Right forelimb (tissue), 1 donor: ENCODE measurements around the gene SLC34A3.
"Not testable (repeated sequence)": the region's sequence is repeated elsewhere in the genome, so short reads cannot be mapped to it uniquely, and the experiment has no call there.

Source experiments
- DNase-seq: peaks from one replicate; pipeline ENCODE4 v3.0.0-alpha.2; 2018

SLC34A3 gene

DNA sequence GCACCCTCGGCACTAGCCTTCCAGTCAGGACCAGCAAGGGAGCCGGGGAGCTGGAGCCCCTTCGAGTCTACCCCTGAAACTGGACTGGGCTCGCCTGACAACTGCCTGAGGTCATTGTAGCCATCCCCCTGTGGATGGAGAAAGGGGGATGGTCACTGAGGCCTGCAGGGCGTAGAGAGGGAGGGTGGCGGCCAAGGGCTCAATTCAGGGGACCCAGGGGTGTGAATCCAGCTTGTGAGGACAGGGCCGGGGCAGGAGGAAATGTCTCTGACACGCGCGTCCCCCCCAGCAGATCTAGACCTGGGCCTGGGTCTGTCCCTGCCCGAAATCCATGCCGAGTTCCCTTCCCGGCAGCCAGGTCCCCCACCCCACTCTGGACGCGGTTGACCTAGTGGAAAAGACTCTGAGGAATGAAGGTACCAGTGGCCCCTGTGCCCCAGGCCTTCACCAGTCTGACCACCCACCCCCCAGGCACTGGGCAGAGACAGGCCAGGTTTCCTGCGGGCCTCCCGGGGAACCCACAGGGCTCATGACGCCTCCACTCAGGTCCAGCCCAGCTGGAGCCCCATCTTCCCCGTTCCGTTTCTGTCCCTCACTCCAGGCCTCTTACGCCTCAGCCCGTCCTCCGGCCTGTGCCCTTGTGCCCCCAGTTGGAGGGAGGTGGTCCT lies 805 bp downstream of the SLC34A3 start:
- DNase-seq: no peak

DNA sequence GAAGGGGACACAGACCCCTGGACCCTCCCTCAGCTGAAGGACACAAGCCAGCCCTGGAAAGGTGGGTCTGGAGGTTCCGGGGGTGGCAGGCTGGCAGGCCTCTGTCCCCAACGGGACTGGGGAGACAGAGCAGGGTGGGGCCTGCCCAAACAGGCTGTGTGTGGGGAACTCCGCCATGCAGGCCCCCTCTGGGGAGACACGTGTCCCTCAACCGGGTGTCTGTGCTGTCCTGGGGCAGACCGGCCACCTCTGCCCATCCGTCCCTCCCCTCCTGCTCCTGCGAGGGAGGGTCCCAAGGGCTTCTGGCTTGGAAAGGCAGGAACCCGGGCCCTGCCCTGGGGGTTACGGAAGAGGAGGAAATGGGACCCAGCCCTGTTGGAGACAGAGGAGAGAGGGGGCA lies 1.4 kb downstream of the SLC34A3 start:
- DNase-seq: no peak

DNA sequence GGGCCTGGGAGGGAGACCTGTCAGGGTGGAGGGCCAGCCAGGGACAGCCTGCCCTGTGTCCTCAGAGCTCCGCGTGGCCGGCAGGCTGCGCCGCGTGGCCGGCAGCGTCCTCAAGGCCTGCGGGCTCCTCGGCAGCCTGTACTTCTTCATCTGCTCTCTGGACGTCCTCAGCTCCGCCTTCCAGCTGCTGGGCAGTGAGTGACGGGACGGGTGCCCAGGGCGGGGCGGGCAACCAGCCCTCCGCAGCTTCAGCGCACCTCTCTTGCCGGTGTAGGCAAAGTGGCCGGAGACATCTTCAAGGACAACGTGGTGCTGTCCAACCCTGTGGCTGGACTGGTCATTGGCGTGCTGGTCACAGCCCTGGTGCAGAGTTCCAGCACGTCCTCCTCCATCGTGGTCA lies 1.8 kb downstream of the SLC34A3 start:
- no peak for DNase-seq

DNA sequence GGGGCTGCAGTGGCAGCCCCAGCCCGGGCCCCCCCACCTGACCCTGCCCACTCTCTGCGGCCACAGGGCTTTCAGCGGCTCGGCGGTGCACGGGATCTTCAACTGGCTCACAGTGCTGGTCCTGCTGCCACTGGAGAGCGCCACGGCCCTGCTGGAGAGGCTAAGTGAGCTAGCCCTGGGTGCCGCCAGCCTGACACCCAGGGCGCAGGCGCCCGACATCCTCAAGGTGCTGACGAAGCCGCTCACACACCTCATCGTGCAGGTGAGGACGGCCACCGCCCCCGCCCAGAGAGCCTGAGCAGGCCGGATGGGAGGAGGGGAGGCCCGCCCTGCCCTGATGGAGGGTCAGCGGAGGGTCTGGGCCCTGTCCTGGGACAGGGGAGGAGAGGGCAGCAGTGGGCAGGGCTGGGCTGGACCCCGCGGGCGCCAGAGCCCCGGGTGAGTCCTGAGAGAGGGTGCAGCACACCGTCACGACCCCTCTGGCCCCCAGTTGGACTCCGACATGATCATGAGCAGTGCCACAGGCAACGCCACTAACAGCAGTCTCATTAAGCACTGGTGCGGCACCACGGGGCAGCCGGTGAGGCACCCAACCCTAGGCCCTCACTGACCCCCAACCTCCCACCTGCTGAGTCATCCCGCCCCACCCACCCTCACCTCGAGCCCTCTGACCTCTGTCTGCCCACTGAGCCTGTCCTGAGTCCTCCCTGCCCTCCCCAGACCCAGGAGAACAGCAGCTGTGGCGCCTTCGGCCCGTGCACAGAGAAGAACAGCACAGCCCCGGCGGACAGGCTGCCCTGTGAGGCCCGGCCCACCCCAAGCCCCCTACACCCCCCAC lies 2.7 kb downstream of the SLC34A3 start:
- DNase-seq: no peak

DNA sequence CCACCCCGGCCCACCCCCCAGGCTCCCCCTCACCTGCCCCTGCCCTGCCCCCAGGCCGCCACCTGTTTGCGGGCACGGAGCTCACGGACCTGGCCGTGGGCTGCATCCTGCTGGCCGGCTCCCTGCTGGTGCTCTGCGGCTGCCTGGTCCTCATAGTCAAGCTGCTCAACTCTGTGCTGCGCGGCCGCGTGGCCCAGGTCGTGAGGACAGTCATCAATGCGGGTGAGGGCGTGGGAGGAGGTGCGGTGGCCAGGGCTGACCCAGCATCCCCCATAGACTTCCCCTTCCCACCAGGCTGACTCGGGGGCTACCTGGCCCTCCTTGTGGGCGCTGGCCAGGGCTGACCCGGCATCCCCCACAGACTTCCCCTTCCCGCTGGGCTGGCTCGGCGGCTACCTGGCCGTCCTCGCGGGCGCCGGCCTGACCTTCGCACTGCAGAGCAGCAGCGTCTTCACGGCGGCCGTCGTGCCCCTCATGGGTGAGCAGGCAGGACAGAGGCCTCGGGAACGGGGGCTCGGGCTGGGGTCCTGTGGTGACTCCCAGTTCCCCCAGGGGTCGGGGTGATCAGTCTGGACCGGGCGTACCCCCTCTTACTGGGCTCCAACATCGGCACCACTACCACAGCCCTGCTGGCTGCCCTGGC lies 3.5 kb downstream of the SLC34A3 start:
- DNase-seq: no peak

DNA sequence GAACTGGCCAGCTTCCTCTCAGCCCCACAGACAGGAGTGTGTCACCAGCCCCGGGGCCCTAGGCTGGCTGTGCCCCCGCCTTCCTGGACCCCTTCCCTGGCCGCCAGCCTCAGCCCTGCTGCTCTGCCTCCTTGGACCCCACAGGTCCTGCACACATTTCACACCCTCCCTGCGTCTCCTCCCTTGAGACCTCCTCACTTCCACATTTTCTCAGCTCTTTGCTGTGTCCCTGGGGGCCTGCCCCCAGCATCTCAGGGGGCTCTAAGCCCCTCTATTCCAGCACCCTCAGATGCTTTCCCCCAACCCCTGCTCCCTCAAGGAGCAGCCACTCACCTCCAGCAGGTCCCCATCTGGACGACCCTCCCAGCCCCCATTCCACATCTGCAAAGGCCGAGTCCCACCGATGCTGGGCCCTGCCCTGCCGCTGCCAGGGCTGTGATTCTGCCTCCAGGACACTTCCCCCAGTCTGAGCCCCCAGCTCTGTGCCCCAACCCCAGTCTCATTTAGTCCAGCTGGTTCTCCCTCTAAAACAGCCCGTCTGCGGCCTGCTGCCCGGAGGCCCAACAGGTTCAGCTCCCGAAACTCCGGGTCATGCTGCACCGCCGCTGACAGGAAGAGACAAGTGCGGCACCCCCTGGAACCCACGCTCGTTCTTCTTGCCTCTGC lies 4.2 kb downstream of the SLC34A3 start:
- DNase-seq: no peak

DNA sequence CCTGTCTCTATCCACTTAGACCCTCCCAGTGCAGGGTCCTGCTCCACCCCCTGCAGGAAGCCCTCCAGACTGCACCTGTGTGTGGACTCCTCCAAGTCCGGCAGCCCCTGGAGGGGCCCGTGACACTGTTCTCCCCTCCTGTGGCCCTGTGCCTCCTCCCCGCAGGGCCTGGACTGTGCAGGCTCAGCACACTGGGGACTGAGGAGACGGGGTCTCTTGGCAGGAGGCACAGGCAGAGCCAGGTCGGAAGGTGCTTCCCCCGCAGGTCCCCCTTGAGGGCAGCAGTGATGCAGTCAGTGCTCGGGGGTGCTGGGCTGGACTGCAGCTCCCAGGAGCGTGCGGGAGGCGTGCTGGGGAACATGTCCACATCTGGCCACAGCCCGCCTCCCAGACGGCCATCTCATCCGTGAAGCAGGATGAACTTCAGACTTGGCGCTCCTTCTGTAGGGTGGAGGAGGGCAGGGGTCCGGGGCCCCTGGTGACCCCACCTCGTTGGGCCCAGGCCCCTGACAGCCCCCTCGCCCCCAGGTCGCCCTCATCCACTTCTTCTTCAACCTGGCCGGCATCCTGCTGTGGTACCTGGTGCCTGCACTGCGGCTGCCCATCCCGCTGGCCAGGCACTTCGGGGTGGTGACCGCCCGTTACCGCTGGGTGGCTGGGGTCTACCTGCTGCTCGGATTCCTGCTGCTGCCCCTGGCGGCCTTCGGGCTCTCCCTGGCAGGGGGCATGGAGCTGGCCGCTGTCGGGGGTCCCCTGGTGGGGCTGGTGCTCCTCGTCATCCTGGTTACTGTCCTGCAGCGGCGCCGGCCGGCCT lies 4.9 kb downstream of the SLC34A3 start:
- DNase-seq: no peak

DNA sequence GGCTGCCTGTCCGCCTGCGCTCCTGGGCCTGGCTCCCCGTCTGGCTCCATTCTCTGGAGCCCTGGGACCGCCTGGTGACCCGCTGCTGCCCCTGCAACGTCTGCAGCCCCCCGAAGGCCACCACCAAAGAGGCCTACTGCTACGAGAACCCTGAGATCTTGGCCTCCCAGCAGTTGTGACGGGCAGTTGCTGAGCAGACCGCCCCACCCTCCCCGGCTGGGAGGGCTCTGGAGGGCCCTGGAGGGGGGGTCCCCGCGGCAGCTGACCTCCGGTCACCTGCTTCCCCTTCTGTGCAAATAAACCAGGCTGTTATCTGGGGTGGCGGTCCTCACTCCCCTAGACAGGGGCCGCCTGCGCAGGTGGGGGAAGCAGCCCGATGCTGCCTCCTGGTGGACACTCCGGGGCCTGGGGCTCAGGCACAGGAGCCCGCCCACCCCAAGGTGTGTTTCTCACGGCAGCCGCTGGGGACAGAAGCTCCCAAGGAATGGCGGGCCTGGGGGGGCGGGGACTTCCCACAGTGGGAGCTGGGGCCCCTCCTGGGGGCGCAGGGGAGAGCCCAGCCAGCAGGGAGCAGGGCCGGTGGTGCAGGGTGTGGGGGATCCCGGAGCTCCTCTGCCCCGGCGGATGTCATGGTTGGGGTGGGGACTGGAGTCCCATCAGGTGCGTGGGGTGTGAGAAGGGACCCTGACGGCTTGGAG lies 5.7 kb downstream of the SLC34A3 start:
- peak; percentile 88 for DNase-seq

DNA sequence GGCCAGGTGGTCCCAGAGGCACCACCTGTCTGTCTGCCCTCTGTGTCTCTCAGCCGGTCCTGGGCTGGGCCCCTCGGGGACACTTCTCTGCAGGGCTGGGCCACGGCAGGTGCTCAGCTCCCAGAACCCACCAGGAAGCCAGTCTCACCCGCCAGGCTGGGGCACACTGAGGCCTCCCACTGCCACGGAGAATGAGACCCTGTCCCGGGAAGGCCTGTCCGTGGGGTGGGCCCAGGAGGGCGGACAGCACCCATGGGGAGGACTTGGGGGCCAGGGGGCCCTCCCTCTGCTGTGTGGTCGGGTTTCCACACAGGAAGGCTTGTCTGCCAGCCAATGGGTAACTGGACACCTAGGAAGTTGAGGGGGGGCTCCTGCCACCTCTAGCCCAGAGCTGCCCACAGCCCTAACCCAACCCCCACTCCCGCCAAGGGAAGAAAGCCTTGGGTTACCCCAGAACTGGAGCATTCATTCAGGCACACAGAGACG lies 6.3 kb downstream of the SLC34A3 start:
- no peak for DNase-seq

DNA sequence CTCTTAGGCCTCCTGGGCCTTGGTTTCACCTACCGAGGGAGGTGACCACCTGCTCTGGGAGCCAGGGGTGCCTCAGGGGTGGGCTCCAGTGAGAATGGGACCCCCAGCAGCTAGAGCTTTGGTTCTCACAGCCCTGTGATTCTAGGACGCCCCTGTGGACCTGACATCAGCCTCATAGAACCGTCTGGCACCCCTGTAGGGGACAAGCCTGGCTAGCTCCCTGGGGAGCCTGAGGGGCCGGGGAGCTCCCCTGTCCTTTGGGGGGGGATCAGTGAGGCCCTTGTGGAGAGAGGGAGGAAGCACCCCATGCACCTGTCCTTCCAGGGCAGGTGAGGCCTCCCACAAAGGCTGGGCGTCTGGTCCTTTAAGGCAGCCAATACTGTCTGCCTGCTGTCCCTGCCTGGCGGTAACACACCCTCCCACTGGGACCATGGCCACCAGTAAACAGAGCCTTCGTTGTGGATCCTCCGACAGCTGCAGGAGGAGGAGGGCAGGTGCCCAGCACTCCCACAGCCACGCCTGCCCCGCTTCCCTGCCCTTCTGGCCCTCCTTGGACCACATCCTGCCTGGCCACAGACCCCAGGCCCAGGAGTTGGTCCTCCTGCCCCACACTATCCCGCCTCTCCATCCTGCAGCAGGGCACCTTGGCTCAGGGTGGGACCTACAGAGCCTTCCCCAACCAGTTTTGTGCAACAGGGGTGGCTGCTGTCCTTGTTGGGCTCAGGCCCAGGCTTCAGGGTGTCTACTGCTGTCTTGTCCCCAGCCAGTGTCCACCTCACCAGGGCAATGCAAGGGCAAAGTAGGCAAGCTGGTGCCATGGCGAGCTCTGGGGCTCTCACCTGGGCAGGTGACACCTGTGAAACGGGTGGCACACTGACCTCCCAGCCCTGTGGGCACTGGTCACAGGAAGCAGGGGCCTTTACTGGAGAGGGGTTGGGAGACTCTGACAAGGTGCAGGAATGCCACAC lies 7.3 kb downstream of the SLC34A3 start:
- no peak for DNase-seq

DNA sequence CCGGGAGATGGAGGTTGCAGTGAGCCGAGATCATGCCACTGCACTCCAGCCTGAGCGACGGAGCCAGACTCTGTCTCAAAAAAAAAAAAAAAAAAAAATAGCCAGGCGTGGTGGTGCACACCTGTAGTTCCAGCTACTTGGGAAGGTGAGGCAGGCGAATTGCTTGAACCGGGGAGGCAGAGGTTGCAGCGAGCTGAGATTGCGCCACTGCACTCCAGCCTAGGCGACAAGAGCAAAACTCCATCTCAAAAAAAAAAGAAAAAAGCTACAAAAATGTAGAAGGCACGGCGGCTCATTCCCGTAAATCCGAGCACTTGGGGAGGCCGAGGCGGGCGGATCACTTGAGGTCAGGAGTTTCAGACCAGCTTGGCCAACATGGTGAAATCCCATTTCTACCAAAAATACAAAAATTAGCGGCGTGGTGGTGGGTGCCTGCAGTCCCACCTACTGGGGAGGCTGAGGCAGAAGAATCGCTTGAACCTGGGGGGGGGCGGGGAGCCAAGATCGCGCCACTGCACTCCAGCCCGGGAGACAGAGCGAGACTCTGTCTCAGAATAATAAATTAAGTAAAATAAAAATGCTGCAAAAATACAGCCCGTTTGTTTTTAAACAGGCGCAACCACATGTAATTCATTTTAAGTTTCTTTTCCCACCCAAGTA lies 9.0 kb downstream of the SLC34A3 start:
- DNase-seq: not testable (repeated sequence)

DNA sequence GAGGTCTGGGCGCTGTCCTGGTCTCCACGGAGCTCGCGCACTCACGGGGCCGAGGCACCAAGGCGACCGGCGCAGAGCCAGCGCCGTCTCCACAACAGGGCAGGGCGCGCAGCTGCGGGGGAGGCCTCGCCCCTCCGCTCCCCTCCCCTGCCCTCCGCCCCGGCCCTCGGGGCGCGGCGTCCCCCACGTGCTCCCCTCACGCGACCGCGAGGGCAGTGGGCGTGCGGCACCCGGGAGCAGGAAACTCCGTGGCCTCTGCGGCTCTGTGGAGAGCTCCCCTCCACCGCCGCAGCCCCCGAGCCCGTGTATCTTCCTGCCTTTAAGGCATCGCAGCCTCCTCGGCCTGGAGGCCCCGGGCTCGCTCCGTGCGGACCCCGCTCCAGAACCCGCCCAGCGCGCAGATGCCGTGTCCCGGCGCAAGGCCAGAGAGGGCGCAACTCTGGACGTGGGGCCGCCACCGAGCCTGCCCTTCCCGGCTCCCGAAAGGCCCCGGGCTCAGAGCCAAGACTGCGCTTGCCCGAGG lies 9.7 kb downstream of the SLC34A3 start:
- DNase-seq: peak; percentile 83

DNA sequence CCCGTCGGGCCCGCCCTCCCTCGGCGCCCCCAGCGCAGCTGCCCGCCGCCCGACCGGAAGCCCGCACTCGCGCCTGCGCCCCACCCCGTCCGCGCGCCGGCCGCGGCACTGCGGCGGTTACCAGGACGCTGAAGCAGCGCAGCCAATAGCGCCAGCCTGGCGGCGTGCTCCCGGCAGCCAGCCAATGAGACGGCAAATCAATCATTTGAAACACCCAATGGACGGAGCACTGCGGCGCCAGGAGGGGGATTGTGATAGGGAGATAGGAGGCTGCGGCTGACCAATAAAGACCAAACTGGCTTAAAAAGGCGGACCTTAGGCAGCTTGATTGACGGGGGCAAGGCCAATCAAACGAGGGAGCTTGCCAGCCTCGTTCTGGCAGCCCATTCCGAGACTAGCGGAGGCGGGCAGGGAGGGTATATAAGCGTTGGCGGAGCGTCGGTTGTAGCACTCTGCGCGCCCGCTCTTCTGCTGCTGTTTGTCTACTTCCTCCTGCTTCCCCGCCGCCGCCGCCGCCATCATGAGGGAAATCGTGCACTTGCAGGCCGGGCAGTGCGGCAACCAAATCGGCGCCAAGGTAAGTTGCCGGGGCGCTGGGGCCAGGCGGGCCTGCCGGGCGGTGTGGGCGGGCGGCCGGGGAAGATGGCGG lies 10.3 kb downstream of the SLC34A3 start, which contains the start of gene TUBB4B:
Gene TUBB4B, plus strand, starts transcription at position 447 of the 649 bp plus-strand sequence. Its CDS starts 74 bp downstream, at position 521.
- peak; percentile 100 for DNase-seq

DNA sequence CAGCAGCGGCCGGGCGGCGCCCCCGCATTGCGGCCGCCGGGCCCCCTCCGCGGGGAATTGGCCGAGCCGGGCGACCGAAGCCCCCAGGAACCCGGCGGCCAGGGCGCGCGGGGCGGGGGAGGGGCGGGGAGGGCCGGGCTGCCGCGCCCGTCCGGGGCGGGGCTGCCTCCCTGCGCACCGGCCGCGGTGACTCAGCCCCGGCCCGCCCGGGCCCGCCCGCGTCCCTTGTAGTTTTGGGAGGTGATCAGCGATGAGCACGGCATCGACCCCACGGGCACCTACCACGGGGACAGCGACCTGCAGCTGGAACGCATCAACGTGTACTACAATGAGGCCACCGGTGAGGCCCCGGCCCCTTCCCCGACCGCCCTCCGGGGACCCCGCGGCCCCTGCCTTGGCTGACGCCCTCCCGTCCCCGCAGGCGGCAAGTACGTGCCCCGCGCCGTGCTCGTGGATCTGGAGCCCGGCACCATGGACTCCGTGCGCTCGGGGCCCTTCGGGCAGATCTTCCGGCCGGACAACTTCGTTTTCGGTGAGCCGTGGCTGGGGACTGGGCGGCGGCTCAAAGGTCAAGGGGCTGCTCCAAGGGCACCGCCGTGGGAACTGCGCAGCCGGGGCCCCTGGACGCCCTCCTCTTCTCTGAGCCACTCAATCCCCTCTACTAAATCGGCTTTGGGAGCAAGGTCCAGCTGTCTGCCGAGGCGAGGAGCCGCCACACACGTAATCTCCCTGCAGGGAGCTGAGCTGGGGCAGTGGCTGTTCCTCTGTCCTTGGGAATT lies 11.0 kb downstream of the SLC34A3 start:
- DNase-seq: no peak

DNA sequence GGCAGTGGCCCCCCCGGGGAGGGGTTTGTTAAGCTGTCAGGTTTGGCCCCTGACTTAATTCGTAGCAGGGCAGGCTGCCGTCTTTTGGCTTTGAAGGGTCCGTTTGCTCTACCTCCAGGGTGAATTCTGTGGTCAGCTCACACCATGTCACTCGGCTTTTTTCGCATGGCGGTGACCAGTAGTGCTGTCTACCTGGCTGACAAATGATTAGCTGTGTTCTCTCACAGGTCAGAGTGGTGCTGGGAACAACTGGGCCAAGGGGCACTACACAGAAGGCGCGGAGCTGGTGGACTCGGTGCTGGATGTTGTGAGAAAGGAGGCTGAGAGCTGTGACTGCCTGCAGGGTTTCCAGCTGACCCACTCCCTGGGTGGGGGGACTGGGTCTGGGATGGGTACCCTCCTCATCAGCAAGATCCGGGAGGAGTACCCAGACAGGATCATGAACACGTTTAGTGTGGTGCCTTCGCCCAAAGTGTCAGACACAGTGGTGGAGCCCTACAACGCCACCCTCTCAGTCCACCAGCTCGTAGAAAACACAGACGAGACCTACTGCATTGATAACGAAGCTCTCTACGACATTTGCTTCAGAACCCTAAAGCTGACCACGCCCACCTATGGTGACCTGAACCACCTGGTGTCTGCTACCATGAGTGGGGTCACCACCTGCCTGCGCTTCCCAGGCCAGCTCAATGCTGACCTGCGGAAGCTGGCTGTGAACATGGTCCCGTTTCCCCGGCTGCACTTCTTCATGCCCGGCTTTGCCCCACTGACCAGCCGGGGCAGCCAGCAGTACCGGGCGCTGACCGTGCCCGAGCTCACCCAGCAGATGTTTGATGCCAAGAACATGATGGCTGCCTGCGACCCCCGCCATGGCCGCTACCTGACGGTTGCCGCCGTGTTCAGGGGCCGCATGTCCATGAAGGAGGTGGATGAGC lies 11.8 kb downstream of the SLC34A3 start:
- DNase-seq: no peak

DNA sequence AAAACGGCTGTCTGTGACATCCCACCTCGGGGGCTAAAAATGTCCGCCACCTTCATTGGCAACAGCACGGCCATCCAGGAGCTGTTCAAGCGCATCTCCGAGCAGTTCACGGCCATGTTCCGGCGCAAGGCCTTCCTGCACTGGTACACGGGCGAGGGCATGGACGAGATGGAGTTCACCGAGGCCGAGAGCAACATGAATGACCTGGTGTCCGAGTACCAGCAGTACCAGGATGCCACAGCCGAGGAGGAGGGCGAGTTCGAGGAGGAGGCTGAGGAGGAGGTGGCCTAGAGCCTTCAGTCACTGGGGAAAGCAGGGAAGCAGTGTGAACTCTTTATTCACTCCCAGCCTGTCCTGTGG lies 12.5 kb downstream of the SLC34A3 start:
- not testable (repeated sequence) for DNase-seq
